GM18508 (cell line): Measurements from ENCODE around the gene ACAT1.
"Not testable (repeated sequence)": the region's sequence is repeated elsewhere in the genome, so short reads cannot be mapped to it uniquely, and the experiment has no call there.

ENCODE experiments used
- ATAC-seq: cut with Tn5 transposase; IDR thresholded peaks from one replicate; pipeline ENCODE4 v1.9.1; 2021; ENCODE audit warnings: moderate number of reproducible peaks; ENCODE audit not compliant: insufficient read depth, unreplicated experiment

The ACAT1 gene

DNA sequence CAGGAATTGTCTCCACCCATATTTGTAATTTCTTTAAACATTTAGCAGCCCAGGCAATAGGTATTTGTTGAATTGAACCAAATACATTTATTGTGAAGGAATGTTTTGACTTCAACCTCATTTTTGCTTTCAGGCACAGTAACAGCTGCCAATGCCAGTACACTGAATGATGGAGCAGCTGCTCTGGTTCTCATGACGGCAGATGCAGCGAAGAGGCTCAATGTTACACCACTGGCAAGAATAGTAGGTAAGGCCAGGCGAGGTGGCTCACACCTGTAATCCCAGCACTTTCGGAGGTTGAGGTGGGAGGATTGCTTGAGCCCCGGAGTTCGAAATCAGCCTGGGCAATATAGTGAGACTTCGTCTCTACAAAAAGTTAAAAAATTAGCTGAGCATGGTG is 20.9 kb downstream of the ACAT1 start:
- ATAC-seq, result no peak

DNA sequence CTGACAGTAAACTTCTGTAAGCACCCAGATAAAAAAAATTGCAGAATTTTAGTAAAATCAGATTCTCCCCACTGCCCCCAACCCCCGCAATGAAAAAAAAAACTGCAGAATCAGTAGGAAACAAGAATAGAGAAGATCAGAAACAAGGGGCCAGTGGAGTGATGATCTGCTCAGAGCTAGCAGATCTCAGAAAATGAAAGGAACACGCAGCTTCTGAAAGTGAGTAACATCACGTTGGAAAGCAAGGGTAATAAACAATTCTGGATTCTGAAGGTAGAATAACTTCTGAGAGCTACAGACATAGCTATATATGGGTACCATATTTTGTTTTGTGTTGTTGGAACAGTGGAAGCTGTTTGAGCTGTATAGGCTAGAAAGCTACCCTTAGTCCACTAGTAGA is 23.2 kb downstream of the ACAT1 start:
- no peak for ATAC-seq

GRCh38 chr11:108147150-108147549 is 25.8 kb downstream of the ACAT1 start:
- ATAC-seq, result no peak

- no peak for ATAC-seq
These were observed 27.2 kb downstream of the ACAT1 start for GRCh38 chr11:108148556-108148955.

DNA sequence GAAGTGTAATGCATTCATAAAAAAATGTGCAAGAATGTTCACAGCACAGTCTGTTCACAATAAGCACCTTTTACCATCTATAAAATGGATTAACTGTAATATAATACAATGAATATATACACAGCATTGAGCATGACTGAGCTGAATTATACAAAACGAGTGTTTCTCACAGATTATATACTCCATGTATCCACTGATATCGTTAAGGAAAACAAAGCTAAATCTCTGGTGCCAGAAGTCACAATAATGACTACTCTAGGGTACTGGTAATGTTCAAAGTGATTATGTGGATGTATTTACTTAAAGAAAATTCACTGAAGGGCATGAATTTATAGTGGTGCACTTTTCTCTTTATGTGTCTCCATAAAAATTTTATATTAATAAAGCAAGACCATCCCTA is 33.2 kb downstream of the ACAT1 start:
- no peak for ATAC-seq

DNA sequence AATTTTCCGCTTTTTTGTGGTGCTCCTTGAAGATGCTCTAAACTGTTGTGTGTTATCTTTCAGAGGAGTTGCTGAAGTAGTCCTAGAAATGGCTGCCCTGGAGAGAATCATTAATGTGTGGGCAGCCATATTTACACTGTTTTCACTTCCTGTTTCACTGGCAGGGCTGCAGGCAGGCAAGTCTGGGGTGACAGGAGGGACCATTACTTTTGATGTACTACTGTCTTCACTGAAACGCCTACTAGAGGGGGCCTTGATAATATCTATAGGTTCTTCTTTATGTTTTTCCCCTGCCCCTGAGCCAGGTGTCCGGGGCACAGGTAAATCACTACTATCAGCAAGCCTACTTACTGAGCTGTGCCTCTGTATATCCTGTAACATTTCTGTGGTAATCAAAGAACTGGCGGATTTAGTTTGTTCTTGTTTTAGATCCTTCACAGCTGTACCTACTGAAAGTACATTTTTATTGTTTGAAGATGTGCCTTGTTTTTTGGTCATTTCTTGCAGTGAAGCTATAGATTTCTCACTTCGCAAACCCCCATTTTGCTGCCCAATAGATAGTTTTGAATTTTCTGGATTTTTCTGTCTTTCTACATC is 39.7 kb downstream of the ACAT1 start:
- peak; percentile 95 for ATAC-seq

DNA sequence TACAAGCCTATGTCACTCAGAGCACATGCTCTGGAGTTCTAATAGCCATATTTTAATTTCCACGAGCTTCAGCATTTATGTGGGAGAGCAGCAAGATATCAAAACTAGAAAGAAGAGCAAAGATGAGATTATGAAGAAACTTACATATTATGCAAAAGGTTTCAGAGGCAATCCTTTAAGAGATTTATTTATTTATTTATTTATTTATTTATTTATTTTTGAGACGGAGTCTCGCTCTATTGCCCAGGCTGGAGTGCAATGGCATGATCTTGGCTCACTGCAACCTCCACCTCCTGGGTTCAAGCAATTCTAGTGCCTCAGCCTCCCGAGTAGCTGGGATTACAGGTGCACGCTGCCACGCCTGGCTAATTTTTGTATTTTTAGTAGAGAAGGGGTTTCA is 41.5 kb downstream of the ACAT1 start:
- not testable (repeated sequence) for ATAC-seq

DNA sequence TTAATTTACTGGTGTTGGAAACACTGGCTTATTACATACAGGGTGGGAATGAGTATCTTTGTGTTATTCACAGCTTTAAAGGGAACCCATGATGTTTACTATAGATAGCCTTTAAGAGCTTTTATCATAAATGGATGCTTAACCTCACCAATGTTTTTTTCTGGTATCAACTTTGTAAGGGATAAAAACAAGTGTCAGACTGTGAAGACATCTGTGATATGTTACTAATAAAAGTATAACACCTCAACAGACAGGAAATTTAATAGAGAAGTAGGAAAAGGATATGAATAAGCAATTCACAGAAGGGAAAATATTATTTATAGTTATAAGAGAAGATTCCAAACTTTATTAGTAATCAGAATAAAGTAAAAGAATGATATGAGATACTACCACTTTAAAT is 46.3 kb downstream of the ACAT1 start:
- ATAC-seq, result no peak

- no peak for ATAC-seq
These were observed 48.8 kb downstream of the ACAT1 start for GRCh38 chr11:108170184-108170583.

GRCh38 chr11:108177570-108177969 is 56.2 kb downstream of the ACAT1 start:
- no peak for ATAC-seq

- ATAC-seq, result no peak
These were observed 72.4 kb downstream of the ACAT1 start for GRCh38 chr11:108193725-108194124.

GRCh38 chr11:108196901-108197300 is 75.5 kb downstream of the ACAT1 start:
- ATAC-seq, result no peak
